ENCODE results near the gene RAB30.

DNA sequence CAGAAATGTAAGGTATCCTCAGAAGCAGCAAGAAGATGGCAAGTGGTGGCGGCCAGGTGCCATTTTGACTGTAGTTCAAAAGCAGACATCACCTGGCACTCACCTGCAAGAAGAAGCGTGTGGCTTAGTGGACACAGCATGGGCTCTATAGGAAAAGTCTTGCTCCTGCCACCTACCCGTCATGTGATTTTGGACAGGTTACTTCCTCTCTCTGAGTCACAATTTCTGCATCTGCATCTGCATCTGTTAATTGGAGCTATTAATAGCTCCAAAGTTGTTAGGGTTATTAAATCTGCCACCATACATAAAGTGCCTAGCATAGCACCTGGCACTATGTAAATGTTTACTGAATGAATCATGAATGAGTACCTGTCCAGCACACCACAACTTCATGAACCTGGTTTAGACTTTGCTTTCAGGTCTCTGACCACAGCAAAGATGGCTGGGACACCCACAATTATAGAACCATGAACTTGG lies 16.8 kb downstream of the RAB30 start:
- no peak for TF ChIP-seq CTCF (IDR thresholded peaks at IDR 0.05)
- TF ChIP-seq POLR2A (IDR thresholded peaks at IDR 0.05) = no peak
